ENCODE results near the gene SHROOM4.

SHROOM4 gene

DNA sequence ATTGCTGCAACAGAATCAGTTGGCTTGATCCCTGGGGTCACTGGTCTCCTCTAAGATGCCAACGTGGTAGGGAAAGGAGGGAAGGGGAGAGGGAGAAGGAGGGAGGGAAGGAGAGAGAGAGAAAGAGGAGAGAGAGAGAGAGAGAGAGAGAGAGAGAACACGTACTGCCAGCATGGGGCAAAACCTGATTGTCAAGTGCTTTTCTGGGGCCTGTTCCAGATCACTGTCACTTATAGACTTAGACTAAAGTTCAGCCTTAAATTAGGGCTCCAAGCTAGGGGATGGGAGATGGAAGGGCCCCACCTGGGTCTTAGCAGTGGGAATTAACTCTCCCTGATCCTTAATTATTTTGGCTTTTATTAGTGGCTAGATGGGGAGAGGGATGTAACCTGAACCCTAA lies 12.9 kb downstream of the SHROOM4 start:
- Histone ChIP-seq H3K27me3 (replicated peaks; ENCODE audit: insufficient read depth, low read length) (no peaks in the 10 kb centered on the region), H3K4me2 (ENCODE audit: low read depth, low read length) (no peak overlapping the region), H3F3A (ENCODE audit: insufficient read depth, low read length) (no peaks in the 10 kb centered on the region), H3K36me3 (replicated peaks; ENCODE audit: insufficient read depth, low read length) (no peaks in the 10 kb centered on the region), H3K9me2 (replicated peaks; ENCODE audit: insufficient read depth, low read length) (no peaks in the 10 kb centered on the region), H3K9me3 (replicated peaks; ENCODE audit: insufficient read depth, low read length) (no peaks in the 10 kb centered on the region), H3K27ac (ENCODE audit: low read length) (no peak overlapping the region), H4K20me1 (ENCODE audit: insufficient read depth, low read length) (no peaks in the 10 kb centered on the region), H2AFZ (ENCODE audit: low read length) (no peak overlapping the region), H3K4me1 (ENCODE audit: low read length) (no peaks in the 10 kb centered on the region), H3K9ac (ENCODE audit: low read length) (no peak overlapping the region), H3K4me3 (ENCODE audit: low read length) (no peak overlapping the region), H3K79me2 (ENCODE audit: low read length) (no peaks in the 10 kb centered on the region)
- DNase-seq, result no peak
- TF ChIP-seq EZH2 (optimal IDR thresholded peaks at IDR 0.05; ENCODE audit: low read depth, low read length) (no peak), CTCF (IDR thresholded peaks at IDR 0.05; ENCODE audit: low read length) (no peak), EZH2phosphoT487 (IDR thresholded peaks at IDR 0.05; ENCODE audit: low read length) (no peak)

GRCh38 chrX:50799531-50799961 lies 14.4 kb downstream of the SHROOM4 start:
- no peak overlapping the region for H3K9ac ChIP-seq (ENCODE audit: low read length)
- no peaks in the 10 kb centered on the region for H3K9me3 ChIP-seq (replicated peaks; ENCODE audit: insufficient read depth, low read length)
- H4K20me1 ChIP-seq (ENCODE audit: insufficient read depth, low read length), result no peaks in the 10 kb centered on the region
- no peaks in the 10 kb centered on the region for H3K27me3 ChIP-seq (replicated peaks; ENCODE audit: insufficient read depth, low read length)
- no peaks in the 10 kb centered on the region for H3K79me2 ChIP-seq (ENCODE audit: low read length)
- H3K4me1 ChIP-seq (ENCODE audit: low read length), result no peaks in the 10 kb centered on the region
- TF ChIP-seq EZH2phosphoT487 (IDR thresholded peaks at IDR 0.05; ENCODE audit: low read length) (no peak), CTCF (IDR thresholded peaks at IDR 0.05; ENCODE audit: low read length) (no peak), EZH2 (optimal IDR thresholded peaks at IDR 0.05; ENCODE audit: low read depth, low read length) (no peak)
- no peak overlapping the region for H3K27ac ChIP-seq (ENCODE audit: low read length)
- H3K9me2 ChIP-seq (replicated peaks; ENCODE audit: insufficient read depth, low read length), result no peaks in the 10 kb centered on the region
- no peak overlapping the region for H2AFZ ChIP-seq (ENCODE audit: low read length)
- no peak overlapping the region for H3K4me3 ChIP-seq (ENCODE audit: low read length)
- H3K4me2 ChIP-seq (ENCODE audit: low read depth, low read length), result no peak overlapping the region
- no peaks in the 10 kb centered on the region for H3F3A ChIP-seq (ENCODE audit: insufficient read depth, low read length)
- no peaks in the 10 kb centered on the region for H3K36me3 ChIP-seq (replicated peaks; ENCODE audit: insufficient read depth, low read length)
- DNase-seq, result no peak

GRCh38 chrX:50798783-50799182 lies 15.2 kb downstream of the SHROOM4 start:
- no peaks in the 10 kb centered on the region for H3K27me3 ChIP-seq (replicated peaks; ENCODE audit: insufficient read depth, low read length)
- no peak for TF ChIP-seq EZH2 (optimal IDR thresholded peaks at IDR 0.05; ENCODE audit: low read depth, low read length)
- TF ChIP-seq EZH2phosphoT487 (IDR thresholded peaks at IDR 0.05; ENCODE audit: low read length), result no peak
- TF ChIP-seq CTCF (IDR thresholded peaks at IDR 0.05; ENCODE audit: low read length), result no peak
- no peaks in the 10 kb centered on the region for H3F3A ChIP-seq (ENCODE audit: insufficient read depth, low read length)
- H3K9me2 ChIP-seq (replicated peaks; ENCODE audit: insufficient read depth, low read length), result no peaks in the 10 kb centered on the region
- no peaks in the 10 kb centered on the region for H3K79me2 ChIP-seq (ENCODE audit: low read length)
- no peak for DNase-seq
- H2AFZ ChIP-seq (ENCODE audit: low read length), result no peak overlapping the region
- no peak overlapping the region for H3K4me3 ChIP-seq (ENCODE audit: low read length)
- no peak overlapping the region for H3K27ac ChIP-seq (ENCODE audit: low read length)
- no peaks in the 10 kb centered on the region for H3K9me3 ChIP-seq (replicated peaks; ENCODE audit: insufficient read depth, low read length)
- no peak overlapping the region for H3K9ac ChIP-seq (ENCODE audit: low read length)
- no peak overlapping the region for H3K4me2 ChIP-seq (ENCODE audit: low read depth, low read length)
- H3K4me1 ChIP-seq (ENCODE audit: low read length), result no peaks in the 10 kb centered on the region
- H4K20me1 ChIP-seq (ENCODE audit: insufficient read depth, low read length), result no peaks in the 10 kb centered on the region
- no peaks in the 10 kb centered on the region for H3K36me3 ChIP-seq (replicated peaks; ENCODE audit: insufficient read depth, low read length)

All from MM.1S (cell line).